D721Med (cell line): ENCODE data around the gene KCNJ10.

Source experiments
- DNase-seq: peaks from one replicate; pipeline ENCODE4 v3.0.0; 2011; ENCODE audit warnings: low spot score; ENCODE audit not compliant: insufficient read length
- FAIRE-seq: peaks from 2 replicates; lab custom pipeline; 2011; peaks lifted over from hg19 to GRCh38; lab: Jason Lieb, UNC
- CTCF ChIP-seq: IDR thresholded peaks from 2 replicates; pipeline ENCODE4 v1.5.1; 2012; ENCODE audit warnings: mild to moderate bottlenecking, control low read depth; ENCODE audit not compliant: insufficient read depth; ENCODE audit errors: missing control alignments

The KCNJ10 gene

GRCh38 chr1:159964144-159964543, 105.8 kb downstream of the KCNJ10 start:
- no peak for FAIRE-seq
- TF ChIP-seq CTCF = no peak
- DNase-seq = no peak

GRCh38 chr1:159962176-159962575, 107.8 kb downstream of the KCNJ10 start:
- FAIRE-seq = no peak
- no peak for TF ChIP-seq CTCF
- DNase-seq = no peak

- no peak for FAIRE-seq
- TF ChIP-seq CTCF = no peak
- DNase-seq = no peak
Observed at GRCh38 chr1:159961636-159962035, 108.3 kb downstream of the KCNJ10 start.

- TF ChIP-seq CTCF = no peak
- no peak for DNase-seq
- FAIRE-seq = no peak
Observed at GRCh38 chr1:159960721-159961381, 109.1 kb downstream of the KCNJ10 start.

- FAIRE-seq (no peak), DNase-seq (no peak)
- TF ChIP-seq CTCF = no peak
Observed at GRCh38 chr1:159959451-159959850, 110.5 kb downstream of the KCNJ10 start.

GRCh38 chr1:159958719-159959380, 111.1 kb downstream of the KCNJ10 start:
- no peak for FAIRE-seq
- no peak for DNase-seq
- TF ChIP-seq CTCF = no peak

- no peak for TF ChIP-seq CTCF
- DNase-seq (no peak), FAIRE-seq (no peak)
Observed at GRCh38 chr1:159957824-159958268, 112.1 kb downstream of the KCNJ10 start.
